Measurements from ENCODE around the gene PLCH2.

PLCH2 gene

GRCh38 chr1:2516946-2517345 is 40.9 kb downstream of the PLCH2 start:
- DNase-seq (ENCODE audit: low read depth), result no peak
- H3K4me3 ChIP-seq (ENCODE audit: low read length), result no peak overlapping the region
- TF ChIP-seq CTCF (conservative IDR thresholded peaks at IDR 0.05; ENCODE audit: low read length), result no peak

GRCh38 chr1:2517966-2518365 is 41.9 kb downstream of the PLCH2 start:
- no peak for DNase-seq (ENCODE audit: low read depth)
- TF ChIP-seq CTCF (conservative IDR thresholded peaks at IDR 0.05; ENCODE audit: low read length), result no peak

GRCh38 chr1:2518528-2518927 is 42.4 kb downstream of the PLCH2 start:
- DNase-seq (ENCODE audit: low read depth), result no peak
- TF ChIP-seq CTCF (conservative IDR thresholded peaks at IDR 0.05; ENCODE audit: low read length), result no peak
- H3K4me3 ChIP-seq (ENCODE audit: low read length), result no peak overlapping the region

More at GRCh38 chr1:2517966-2518365, 41.9 kb downstream of the PLCH2 start:
- H3K4me3 ChIP-seq (ENCODE audit: low read length), result no peak overlapping the region

GRCh38 chr1:2519029-2519685 is 43.1 kb downstream of the PLCH2 start:
- no peak for DNase-seq (ENCODE audit: low read depth)
- no peak overlapping the region for H3K4me3 ChIP-seq (ENCODE audit: low read length)
- no peak for TF ChIP-seq CTCF (conservative IDR thresholded peaks at IDR 0.05; ENCODE audit: low read length)

DNA sequence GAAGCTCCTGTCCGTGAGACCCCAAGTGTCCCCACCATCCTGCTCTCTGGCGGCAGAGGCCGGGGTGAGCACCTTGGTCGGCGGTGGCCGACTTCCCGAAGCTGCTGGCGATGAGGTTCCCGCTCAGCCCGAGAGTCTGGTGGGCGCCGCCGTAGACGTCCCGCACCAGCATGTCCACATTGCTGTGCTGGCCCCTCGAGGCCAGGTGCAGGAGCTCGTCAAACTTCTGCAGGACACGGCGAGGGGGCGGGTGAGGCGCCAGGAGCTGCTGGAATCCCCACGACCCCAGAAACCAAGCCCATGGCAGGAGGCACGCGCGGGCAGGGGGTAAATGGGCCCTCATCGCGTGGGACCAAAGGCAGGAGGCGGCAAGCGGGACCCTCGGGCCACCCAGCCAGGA is 43.6 kb downstream of the PLCH2 start:
- H3K4me3 ChIP-seq (ENCODE audit: low read length), result no peak overlapping the region
- DNase-seq (ENCODE audit: low read depth), result no peak
- TF ChIP-seq CTCF (conservative IDR thresholded peaks at IDR 0.05; ENCODE audit: low read length), result no peak

DNA sequence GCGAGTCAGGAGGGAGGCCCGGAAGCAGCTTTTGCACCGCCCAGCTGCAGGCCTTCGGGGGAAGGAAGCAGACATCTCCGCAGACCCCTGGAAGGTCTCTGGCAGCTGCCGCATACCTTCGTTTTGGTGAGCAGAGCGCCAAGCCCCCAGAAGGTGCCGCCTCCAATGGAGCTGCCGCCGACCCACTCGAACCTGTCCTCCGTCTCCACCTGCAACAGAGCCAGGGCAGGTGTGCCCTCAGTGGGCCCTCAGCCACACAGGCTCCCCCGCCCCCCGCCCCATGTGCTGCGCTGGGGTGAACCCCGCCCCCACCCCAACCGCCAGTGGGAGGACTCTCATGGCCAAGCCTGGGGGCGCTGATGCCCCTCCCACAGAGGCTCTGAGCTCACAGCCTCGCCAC is 44.1 kb downstream of the PLCH2 start:
- no peak for DNase-seq (ENCODE audit: low read depth)
- TF ChIP-seq CTCF (conservative IDR thresholded peaks at IDR 0.05; ENCODE audit: low read length), result no peak

DNA sequence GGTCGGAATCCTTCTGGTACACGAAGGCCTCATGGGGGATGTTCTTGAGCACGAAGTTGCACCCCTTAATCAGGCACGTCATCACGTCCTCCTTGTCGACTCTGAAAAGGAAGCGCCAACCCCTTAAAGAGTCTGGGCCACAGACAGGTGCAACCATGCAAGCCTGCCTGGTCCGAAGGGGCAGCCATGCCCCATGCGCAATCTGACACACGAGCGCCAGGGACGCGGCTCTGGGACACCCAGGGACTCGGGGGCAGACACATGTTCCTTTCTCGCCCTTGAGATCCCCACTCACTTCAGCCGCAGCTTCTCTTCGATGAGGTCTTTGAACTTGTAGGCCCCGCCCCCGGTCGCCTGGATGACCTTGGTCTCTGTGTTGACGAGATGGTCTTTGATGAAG is 44.7 kb downstream of the PLCH2 start:
- no peak overlapping the region for H3K4me3 ChIP-seq (ENCODE audit: low read length)
- no peak for TF ChIP-seq CTCF (conservative IDR thresholded peaks at IDR 0.05; ENCODE audit: low read length)
- no peak for DNase-seq (ENCODE audit: low read depth)

More for the DNA sequence above, 44.1 kb downstream of the PLCH2 start:
- H3K4me3 ChIP-seq (ENCODE audit: low read length), result no peak overlapping the region
